ENCODE measurements around the gene SCYGR6. TPM values are rescaled to one million over a fixed set of nuclear protein-coding genes. Genes with fewer than 3 reads are reported as not detected.

Gene SCYGR6, protein sequence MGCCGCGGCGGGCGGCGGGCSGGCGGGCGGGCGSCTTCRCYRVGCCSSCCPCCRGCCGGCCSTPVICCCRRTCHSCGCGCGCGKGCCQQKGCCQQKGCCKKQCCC
- not detected in 2 replicates for total RNA-seq

GRCh38 chr2:227724394-227725039 lies at the start of gene SCYGR6:
SCYGR6 (minus strand) TSS chr2:227724757; CDS start chr2:227724757, 0 bp downstream.
- FAIRE-seq, result no peak
- Histone ChIP-seq H3K36me3 (ENCODE audit: control insufficient read depth, insufficient read depth, low read length) (no peaks in the 10 kb centered on the region), H3K27me3 (ENCODE audit: control insufficient read depth, insufficient read depth, low read length) (no peaks in the 10 kb centered on the region), H3K4me3 (ENCODE audit: low read depth, low read length) (no peak within 1 kb of the TSS)
- TF ChIP-seq, protein P1, sequence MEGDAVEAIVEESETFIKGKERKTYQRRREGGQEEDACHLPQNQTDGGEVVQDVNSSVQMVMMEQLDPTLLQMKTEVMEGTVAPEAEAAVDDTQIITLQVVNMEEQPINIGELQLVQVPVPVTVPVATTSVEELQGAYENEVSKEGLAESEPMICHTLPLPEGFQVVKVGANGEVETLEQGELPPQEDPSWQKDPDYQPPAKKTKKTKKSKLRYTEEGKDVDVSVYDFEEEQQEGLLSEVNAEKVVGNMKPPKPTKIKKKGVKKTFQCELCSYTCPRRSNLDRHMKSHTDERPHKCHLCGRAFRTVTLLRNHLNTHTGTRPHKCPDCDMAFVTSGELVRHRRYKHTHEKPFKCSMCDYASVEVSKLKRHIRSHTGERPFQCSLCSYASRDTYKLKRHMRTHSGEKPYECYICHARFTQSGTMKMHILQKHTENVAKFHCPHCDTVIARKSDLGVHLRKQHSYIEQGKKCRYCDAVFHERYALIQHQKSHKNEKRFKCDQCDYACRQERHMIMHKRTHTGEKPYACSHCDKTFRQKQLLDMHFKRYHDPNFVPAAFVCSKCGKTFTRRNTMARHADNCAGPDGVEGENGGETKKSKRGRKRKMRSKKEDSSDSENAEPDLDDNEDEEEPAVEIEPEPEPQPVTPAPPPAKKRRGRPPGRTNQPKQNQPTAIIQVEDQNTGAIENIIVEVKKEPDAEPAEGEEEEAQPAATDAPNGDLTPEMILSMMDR (IDR thresholded peaks at IDR 0.05; ENCODE audit: insufficient read depth, low read length, severe bottlenecking), result no peak
- no peak for DNase-seq (ENCODE audit: low read depth)

GRCh38 chr2:227774011-227774624 lies 49.6 kb upstream of the SCYGR6 start:
- FAIRE-seq (no peak), DNase-seq (ENCODE audit: low read depth) (no peak)
- TF ChIP-seq, protein P1 (IDR thresholded peaks at IDR 0.05; ENCODE audit: insufficient read depth, low read length, severe bottlenecking), result no peak
- Histone ChIP-seq H3K4me3 (ENCODE audit: low read depth, low read length) (no peak overlapping the region), H3K36me3 (ENCODE audit: control insufficient read depth, insufficient read depth, low read length) (no peaks in the 10 kb centered on the region), H3K27me3 (ENCODE audit: control insufficient read depth, insufficient read depth, low read length) (no peaks in the 10 kb centered on the region)

- no peak for FAIRE-seq
- no peak for DNase-seq (ENCODE audit: low read depth)
- H3K27me3 ChIP-seq (ENCODE audit: control insufficient read depth, insufficient read depth, low read length), result no peaks in the 10 kb centered on the region
Observed at GRCh38 chr2:227772932-227773331, 48.4 kb upstream of the SCYGR6 start.

DNA sequence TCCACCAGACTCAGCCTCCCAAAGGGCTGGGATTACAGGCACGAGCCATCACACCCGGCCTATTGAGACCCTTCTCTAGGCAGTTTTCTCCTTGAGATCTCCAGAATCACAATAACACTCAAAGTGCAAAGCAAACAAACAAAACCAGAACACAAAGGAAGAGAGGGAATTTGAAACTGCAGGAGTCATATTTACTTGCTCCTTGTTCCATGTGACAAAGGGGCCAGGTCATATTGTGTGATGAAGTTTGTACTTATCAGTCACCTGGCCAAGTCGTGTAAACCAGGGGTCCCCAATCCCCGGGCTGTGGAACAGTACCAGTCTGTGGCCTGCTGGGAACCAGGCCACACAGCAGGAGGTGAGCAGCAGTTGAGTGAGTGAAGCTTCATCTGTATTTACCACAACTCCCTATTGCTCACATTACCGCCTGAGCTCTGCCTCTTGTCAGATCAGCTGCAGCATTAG lies 47.7 kb upstream of the SCYGR6 start:
- TF ChIP-seq, protein P1 (IDR thresholded peaks at IDR 0.05; ENCODE audit: insufficient read depth, low read length, severe bottlenecking), result no peak
- no peak for DNase-seq (ENCODE audit: low read depth)
- no peak overlapping the region for H3K4me3 ChIP-seq (ENCODE audit: low read depth, low read length)
- no peaks in the 10 kb centered on the region for H3K36me3 ChIP-seq (ENCODE audit: control insufficient read depth, insufficient read depth, low read length)
- no peak for FAIRE-seq
- no peaks in the 10 kb centered on the region for H3K27me3 ChIP-seq (ENCODE audit: control insufficient read depth, insufficient read depth, low read length)

More at GRCh38 chr2:227772932-227773331, 48.4 kb upstream of the SCYGR6 start:
- Histone ChIP-seq H3K4me3 (ENCODE audit: low read depth, low read length) (no peak overlapping the region), H3K36me3 (ENCODE audit: control insufficient read depth, insufficient read depth, low read length) (no peaks in the 10 kb centered on the region)
- TF ChIP-seq, protein P1 (IDR thresholded peaks at IDR 0.05; ENCODE audit: insufficient read depth, low read length, severe bottlenecking), result no peak

GRCh38 chr2:227767830-227768229 lies 43.3 kb upstream of the SCYGR6 start:
- Histone ChIP-seq H3K27me3 (ENCODE audit: control insufficient read depth, insufficient read depth, low read length) (no peaks in the 10 kb centered on the region), H3K36me3 (ENCODE audit: control insufficient read depth, insufficient read depth, low read length) (no peaks in the 10 kb centered on the region), H3K4me3 (ENCODE audit: low read depth, low read length) (no peak overlapping the region)
- no peak for FAIRE-seq
- no peak for DNase-seq (ENCODE audit: low read depth)
- TF ChIP-seq, protein P1 (IDR thresholded peaks at IDR 0.05; ENCODE audit: insufficient read depth, low read length, severe bottlenecking), result no peak
